ENCODE results near the gene MCC. TPM values are rescaled to one million over a fixed set of nuclear protein-coding genes. Genes with fewer than 3 reads are reported as not detected.

The MCC gene
- total and polyA plus RNA-seq, 4 donors, result 9.0 to 47.3 (median 14.7) TPM

DNA sequence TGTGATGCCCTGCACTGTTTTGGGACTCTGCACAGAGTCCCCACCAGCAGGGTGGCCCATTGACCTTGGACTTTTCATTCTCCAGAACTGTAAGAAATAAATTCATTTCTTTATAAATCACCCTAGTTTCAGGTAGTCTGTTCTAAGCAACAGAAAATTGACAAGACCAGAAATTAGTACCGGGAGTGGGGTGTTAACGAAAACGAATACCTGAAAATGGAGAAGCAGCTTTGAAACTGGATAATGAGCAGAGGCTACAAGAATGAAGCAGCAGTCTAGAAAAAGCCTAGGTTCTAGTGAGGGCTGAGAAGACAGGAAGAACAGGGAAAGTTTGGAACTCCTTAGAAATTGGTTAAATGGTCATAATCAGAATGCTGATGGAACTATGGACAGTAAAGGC lies 2.1 kb upstream of the MCC start:
- H3K4me1 ChIP-seq (ENCODE audit: control insufficient read depth in 4 of 4, insufficient read depth in 4 of 4, low read length in 3 of 4), result peaks cover 6 to 18% (median 13%) of the 10 kb centered on the region in 4 donors
- no peak for DNase-seq (ENCODE audit: low spot score)
- no peaks in the 10 kb centered on the region for H3K36me3 ChIP-seq (ENCODE audit: control insufficient read depth in 4 of 4, insufficient read depth in 3 of 4, low read depth in 1 of 4, low read length in 3 of 4)
- H3K27ac ChIP-seq (ENCODE audit: low read depth in 1 of 2, low read length in 2 of 2), result no peak overlapping the region
- no peak overlapping the region for H3K9ac ChIP-seq (ENCODE audit: low read depth in 1 of 2, low read length in 2 of 2)
- no peak overlapping the region for H3K4me3 ChIP-seq (ENCODE audit: low read depth in 1 of 3, low read length in 3 of 3)
- peaks cover 2 to 4% (median 4%) of the 10 kb centered on the region in 4 donors for H3K27me3 ChIP-seq (ENCODE audit: control insufficient read depth in 4 of 4, insufficient read depth in 4 of 4, low read length in 3 of 4)
- peaks cover 0 to 23% (median 7%) of the 10 kb centered on the region in 4 donors for H3K9me3 ChIP-seq (ENCODE audit: control insufficient read depth in 4 of 4, low read length in 3 of 4)
- TF ChIP-seq, protein P1, sequence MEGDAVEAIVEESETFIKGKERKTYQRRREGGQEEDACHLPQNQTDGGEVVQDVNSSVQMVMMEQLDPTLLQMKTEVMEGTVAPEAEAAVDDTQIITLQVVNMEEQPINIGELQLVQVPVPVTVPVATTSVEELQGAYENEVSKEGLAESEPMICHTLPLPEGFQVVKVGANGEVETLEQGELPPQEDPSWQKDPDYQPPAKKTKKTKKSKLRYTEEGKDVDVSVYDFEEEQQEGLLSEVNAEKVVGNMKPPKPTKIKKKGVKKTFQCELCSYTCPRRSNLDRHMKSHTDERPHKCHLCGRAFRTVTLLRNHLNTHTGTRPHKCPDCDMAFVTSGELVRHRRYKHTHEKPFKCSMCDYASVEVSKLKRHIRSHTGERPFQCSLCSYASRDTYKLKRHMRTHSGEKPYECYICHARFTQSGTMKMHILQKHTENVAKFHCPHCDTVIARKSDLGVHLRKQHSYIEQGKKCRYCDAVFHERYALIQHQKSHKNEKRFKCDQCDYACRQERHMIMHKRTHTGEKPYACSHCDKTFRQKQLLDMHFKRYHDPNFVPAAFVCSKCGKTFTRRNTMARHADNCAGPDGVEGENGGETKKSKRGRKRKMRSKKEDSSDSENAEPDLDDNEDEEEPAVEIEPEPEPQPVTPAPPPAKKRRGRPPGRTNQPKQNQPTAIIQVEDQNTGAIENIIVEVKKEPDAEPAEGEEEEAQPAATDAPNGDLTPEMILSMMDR (IDR thresholded peaks at IDR 0.05; ENCODE audit: low read depth, low read length, missing input control), result no peak
- TF ChIP-seq, protein P2, sequence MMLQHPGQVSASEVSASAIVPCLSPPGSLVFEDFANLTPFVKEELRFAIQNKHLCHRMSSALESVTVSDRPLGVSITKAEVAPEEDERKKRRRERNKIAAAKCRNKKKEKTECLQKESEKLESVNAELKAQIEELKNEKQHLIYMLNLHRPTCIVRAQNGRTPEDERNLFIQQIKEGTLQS (IDR thresholded peaks at IDR 0.05), result no peak
- TF ChIP-seq YY1 (IDR thresholded peaks at IDR 0.05), result no peak
- no peak for TF ChIP-seq RXRA (IDR thresholded peaks at IDR 0.05)
- no peak for TF ChIP-seq JUND (IDR thresholded peaks at IDR 0.05)
- TF ChIP-seq TAF1 (conservative IDR thresholded peaks at IDR 0.05), result no peak
- no peak for TF ChIP-seq EGR1 (IDR thresholded peaks at IDR 0.05; ENCODE audit: low read depth in 2 of 2)
- TF ChIP-seq, protein P3, sequence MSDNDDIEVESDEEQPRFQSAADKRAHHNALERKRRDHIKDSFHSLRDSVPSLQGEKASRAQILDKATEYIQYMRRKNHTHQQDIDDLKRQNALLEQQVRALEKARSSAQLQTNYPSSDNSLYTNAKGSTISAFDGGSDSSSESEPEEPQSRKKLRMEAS (IDR thresholded peaks at IDR 0.05), result no peak
- TF ChIP-seq HNF4G (IDR thresholded peaks at IDR 0.05), result no peak
- no peak for TF ChIP-seq RAD21 (IDR thresholded peaks at IDR 0.05)
- no peak for TF ChIP-seq HNF4A (conservative IDR thresholded peaks at IDR 0.05)
- TF ChIP-seq, protein P4, sequence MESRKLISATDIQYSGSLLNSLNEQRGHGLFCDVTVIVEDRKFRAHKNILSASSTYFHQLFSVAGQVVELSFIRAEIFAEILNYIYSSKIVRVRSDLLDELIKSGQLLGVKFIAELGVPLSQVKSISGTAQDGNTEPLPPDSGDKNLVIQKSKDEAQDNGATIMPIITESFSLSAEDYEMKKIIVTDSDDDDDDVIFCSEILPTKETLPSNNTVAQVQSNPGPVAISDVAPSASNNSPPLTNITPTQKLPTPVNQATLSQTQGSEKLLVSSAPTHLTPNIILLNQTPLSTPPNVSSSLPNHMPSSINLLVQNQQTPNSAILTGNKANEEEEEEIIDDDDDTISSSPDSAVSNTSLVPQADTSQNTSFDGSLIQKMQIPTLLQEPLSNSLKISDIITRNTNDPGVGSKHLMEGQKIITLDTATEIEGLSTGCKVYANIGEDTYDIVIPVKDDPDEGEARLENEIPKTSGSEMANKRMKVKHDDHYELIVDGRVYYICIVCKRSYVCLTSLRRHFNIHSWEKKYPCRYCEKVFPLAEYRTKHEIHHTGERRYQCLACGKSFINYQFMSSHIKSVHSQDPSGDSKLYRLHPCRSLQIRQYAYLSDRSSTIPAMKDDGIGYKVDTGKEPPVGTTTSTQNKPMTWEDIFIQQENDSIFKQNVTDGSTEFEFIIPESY (IDR thresholded peaks at IDR 0.05), result no peak
- TF ChIP-seq GABPA (IDR thresholded peaks at IDR 0.05 in 1 of 2, conservative IDR thresholded peaks at IDR 0.05 in 1 of 2), result no peak
- 95% methylated on average over 3 of the region's 3 CpGs for WGBS

DNA sequence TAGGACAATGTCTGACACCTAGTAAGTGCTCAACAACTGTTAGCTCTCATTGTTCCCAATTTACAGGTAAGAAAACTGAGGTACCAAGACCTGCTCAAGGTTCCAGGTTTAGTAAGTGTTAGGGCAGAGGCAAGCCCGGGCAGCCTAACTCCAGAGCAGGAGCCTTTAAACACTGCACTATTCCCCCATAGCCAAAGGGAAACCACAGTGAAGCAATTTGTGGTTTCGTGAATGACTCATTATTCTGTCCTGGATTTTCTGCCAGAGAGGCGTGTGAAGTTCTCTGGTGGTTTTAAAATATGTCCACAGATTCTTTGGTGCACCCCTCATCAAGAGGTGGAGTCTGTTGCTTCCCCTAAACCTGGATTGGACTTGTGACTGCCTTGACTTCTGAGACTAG lies 1.0 kb upstream of the MCC start:
- H3K27me3 ChIP-seq (ENCODE audit: control insufficient read depth in 4 of 4, insufficient read depth in 4 of 4, low read length in 3 of 4), result peaks cover 2 to 6% (median 4%) of the 10 kb centered on the region in 4 donors
- no peaks in the 10 kb centered on the region for H3K36me3 ChIP-seq (ENCODE audit: control insufficient read depth in 4 of 4, insufficient read depth in 3 of 4, low read depth in 1 of 4, low read length in 3 of 4)
- H3K9me3 ChIP-seq (ENCODE audit: control insufficient read depth in 4 of 4, low read length in 3 of 4), result peaks cover 0 to 23% (median 7%) of the 10 kb centered on the region in 4 donors
- WGBS, result 65% methylated on average over 3 of the region's 3 CpGs
- peaks cover 6 to 18% (median 13%) of the 10 kb centered on the region in 4 donors for H3K4me1 ChIP-seq (ENCODE audit: control insufficient read depth in 4 of 4, insufficient read depth in 4 of 4, low read length in 3 of 4)
- DNase-seq (ENCODE audit: low spot score), result no peak
- no peak overlapping the region for H3K4me3 ChIP-seq (ENCODE audit: low read depth in 1 of 3, low read length in 3 of 3)
- no peak overlapping the region for H3K9ac ChIP-seq (ENCODE audit: low read depth in 1 of 2, low read length in 2 of 2)
- TF ChIP-seq EGR1 (IDR thresholded peaks at IDR 0.05; ENCODE audit: low read depth in 2 of 2) (no peak), YY1 (IDR thresholded peaks at IDR 0.05) (no peak)
- TF ChIP-seq, protein P1 (IDR thresholded peaks at IDR 0.05; ENCODE audit: low read depth, low read length, missing input control), result no peak
- TF ChIP-seq, protein P2 (IDR thresholded peaks at IDR 0.05), result no peak
- no peak overlapping the region for H3K27ac ChIP-seq (ENCODE audit: low read depth in 1 of 2, low read length in 2 of 2)

All from liver (tissue), 9 donors.